B cell (primary cell): ENCODE data around the gene MAP3K15. TPM values are rescaled to one million over a fixed set of nuclear protein-coding genes. Genes with fewer than 3 reads are reported as not detected.

Source experiments
- ATAC-seq: fragments of 200-7000 bp; cut with Tn5 transposase; one replicate; pipeline ENCODE4 v1.10.0; 2021; ENCODE audit warnings: low read depth, mild to moderate bottlenecking, moderate number of reproducible peaks, moderate library complexity
- CTCF ChIA-PET: fragments of 350-600 bp; sonication (Branson Sonifier 250); formaldehyde crosslinking; loops from one replicate; lab custom pipeline; 2021; ENCODE audit warnings: antibody characterized with exemption, inconsistent platforms; lab: Charles Lee
- POLR2A ChIA-PET: fragments of 350-600 bp; sonication (Branson Sonifier 250); formaldehyde crosslinking; loops from one replicate; lab custom pipeline; 2021; ENCODE audit warnings: antibody characterized with exemption; lab: Charles Lee
- DNase-seq: peaks from one replicate; pipeline ENCODE4 v3.0.0; 2013
- H2AFZ ChIP-seq: 2 replicates; pipeline ENCODE4 v1.6.1; 2012; ENCODE audit warnings: mild to moderate bottlenecking, low read depth, low read length; ENCODE audit not compliant: insufficient read depth, poor library complexity, severe bottlenecking
- H3K27ac ChIP-seq, 2 donors: 1 replicate in 1 of 2; 2 replicates in 1 of 2; pipeline ENCODE4 v1.5.1; 2012 to 2013; ENCODE audit warnings: low read length in 2 of 2, mild to moderate bottlenecking in 2 of 2, moderate library complexity in 1 of 2
- H3K27me3 ChIP-seq, 4 experiments: fragments of 200-600 bp in 1 of 4; sonication (generic) in 1 of 4; replicated peaks in 1 of 4; 1 replicate in 2 of 4; 2 replicates in 2 of 4; pipeline versions ENCODE4 v1.6.1 to v1.7.0; 2013 to 2016; ENCODE audit warnings: low read length in 3 of 4, mild to moderate bottlenecking in 2 of 4, mixed read lengths in 1 of 4, moderate library complexity in 1 of 4; ENCODE audit not compliant: insufficient read depth in 4 of 4, control insufficient read depth in 3 of 4; ENCODE audit errors: control extremely low read depth in 1 of 4
- H3K36me3 ChIP-seq, 2 experiments: replicated peaks in 1 of 2; 1 replicate in 1 of 2; 2 replicates in 1 of 2; pipeline versions ENCODE4 v1.6.1 to v1.7.1; 2013; ENCODE audit warnings: low read length in 1 of 2; ENCODE audit not compliant: insufficient read depth in 2 of 2, control insufficient read depth in 1 of 2; ENCODE audit errors: control extremely low read depth in 1 of 2, extremely low read depth in 1 of 2
- H3K4me1 ChIP-seq, 2 donors: fragments of 200-600 bp in 1 of 2; sonication (generic) in 1 of 2; 1 replicate in 1 of 2; 2 replicates in 1 of 2; pipeline versions ENCODE4 v1.5.1 to v1.6.1; 2013 to 2017; ENCODE audit warnings: low read length in 2 of 2; ENCODE audit not compliant: control insufficient read depth in 2 of 2, insufficient read depth in 2 of 2
- H3K4me2 ChIP-seq: replicated peaks from 2 replicates; pipeline ENCODE3; 2012; ENCODE audit warnings: mild to moderate bottlenecking, low read depth, low read length; ENCODE audit not compliant: poor library complexity, severe bottlenecking
- H3K4me3 ChIP-seq, 5 experiments: fragments of 200-600 bp in 1 of 5; sonication (generic) in 1 of 5; 1 replicate in 3 of 5; 2 replicates in 2 of 5; pipeline versions ENCODE4 v1.5.1 to v1.7.0; 2011 to 2016; ENCODE audit warnings: low read length in 4 of 5, mild to moderate bottlenecking in 4 of 5, low read depth in 2 of 5, control low read depth in 1 of 5, moderate library complexity in 1 of 5; ENCODE audit not compliant: insufficient read depth in 1 of 5; ENCODE audit errors: control extremely low read depth in 1 of 5, extremely low read depth in 1 of 5
- H3K79me2 ChIP-seq: fragments of 200-600 bp; sonication (generic); one replicate; pipeline ENCODE4 v1.6.0; 2016; ENCODE audit warnings: low read length; ENCODE audit not compliant: control insufficient read depth, insufficient read depth
- H3K9ac ChIP-seq: fragments of 200-600 bp; sonication (generic); 2 replicates; pipeline ENCODE4 v1.6.1; 2017; ENCODE audit warnings: mild to moderate bottlenecking, low read length, moderate library complexity
- H3K9me3 ChIP-seq, 3 donors: one replicate each; pipeline versions ENCODE4 v1.6.1 to v1.7.1; 2013; ENCODE audit warnings: low read length in 2 of 3; ENCODE audit not compliant: control insufficient read depth in 2 of 3, insufficient read depth in 1 of 3; ENCODE audit errors: control extremely low read depth in 1 of 3
- H4K20me1 ChIP-seq: 2 replicates; pipeline ENCODE4 v1.6.0; 2012; ENCODE audit warnings: mild to moderate bottlenecking, low read length; ENCODE audit not compliant: insufficient read depth, control insufficient read depth, poor library complexity, severe bottlenecking
- H3K27ac Mint-ChIP-seq: one replicate; pipeline ENCODE4 v1.8.0; 2021; ENCODE audit warnings: mixed read lengths
- H3K27me3 Mint-ChIP-seq: one replicate; pipeline ENCODE4 v1.8.0; 2021; ENCODE audit warnings: mixed read lengths
- H3K4me1 Mint-ChIP-seq: one replicate; pipeline ENCODE4 v1.8.0; 2021; ENCODE audit warnings: mixed read lengths
- H3K4me3 Mint-ChIP-seq: one replicate; pipeline ENCODE4 v1.8.0; 2021; ENCODE audit warnings: mixed read lengths
- H3K9me3 Mint-ChIP-seq: one replicate; pipeline ENCODE4 v1.8.0; 2022; ENCODE audit warnings: mixed read lengths; ENCODE audit not compliant: insufficient read depth
- EZH2 ChIP-seq: IDR thresholded peaks from 2 replicates; pipeline ENCODE4 v1.6.1; 2012; ENCODE audit warnings: borderline replicate concordance, low read depth, mild to moderate bottlenecking, moderate library complexity, low read length; ENCODE audit not compliant: insufficient read depth, poor library complexity, severe bottlenecking
- WGBS: methylation state at CpG from one replicate; pipeline ENCODE4 v1.1.5; 2013; ENCODE audit warnings: missing lambda C conversion rate; ENCODE audit not compliant: insufficient coverage; 5-methylcytosine and 5-hydroxymethylcytosine counted together
- intact Hi-C: fragments of 100-400 bp; cut with micrococcal nuclease; formaldehyde crosslinking; loops from one replicate; pipeline ENCODE4 v1.10.0; 2022
- polyA plus RNA-seq: library from polyadenylated mRNA; depleted of rRNA; stranded (reverse); fragments of >200 nt; gene quantifications from 2 replicates; pipeline ENCODE4 v1.2.3, GENCODE V29; 2012
- total RNA-seq, 2 donors: library from RNA; stranded (reverse); fragments of 120-200 nt in 1 of 2; gene quantifications; 1 replicate in 1 of 2; 2 replicates in 1 of 2; pipeline versions ENCODE4 v1.2.3 to v1.2.4, GENCODE V29; 2013 to 2022
- TF ChIP-seq, protein P1 (sequence below): fragments of 200-600 bp; IDR thresholded peaks from one replicate; pipeline ENCODE4 v1.8.0; 2022; ENCODE audit warnings: antibody characterized with exemption, mild to moderate bottlenecking

Gene MAP3K15
- total and polyA plus RNA-seq, 2 donors (not counting 1 experiment from before 2014, with no cell fraction given): not detected

DNA sequence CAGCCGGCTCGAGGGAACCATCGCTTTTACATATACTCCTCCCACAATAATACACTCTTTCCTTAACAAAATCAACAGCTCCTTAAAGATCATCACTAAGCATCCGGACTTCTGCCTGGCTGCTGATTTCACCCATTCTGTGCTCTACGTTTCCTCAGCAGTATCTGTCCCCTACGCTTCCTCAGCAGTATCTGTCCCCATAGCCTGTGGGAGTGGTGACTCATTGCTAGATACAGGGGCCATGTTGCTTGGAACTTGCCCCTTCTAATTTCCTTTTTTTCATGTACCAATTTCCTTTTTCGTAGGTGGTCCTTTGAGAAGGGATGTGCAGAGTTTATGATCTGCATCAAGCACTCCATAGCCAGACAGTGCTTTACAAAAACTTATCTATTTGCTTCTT is 18.6 kb downstream of the MAP3K15 start:
- H2AFZ ChIP-seq: no peak overlapping the region
- no peaks in the 10 kb centered on the region for H3K4me1 ChIP-seq
- ATAC-seq (no peak), DNase-seq (no peak)
- peaks cover 10% of the 10 kb centered on the region for H3K27me3 Mint-ChIP-seq
- H3K9me3 ChIP-seq: no peaks in the 10 kb centered on the region
- CTCF ChIA-PET: interaction anchor here (0.8 kb wide), 1 partner anchor 129 kb away, joined by 3 read pairs; no protein-coding TSS in a partner anchor
- H3K27me3 ChIP-seq: no peaks in the 10 kb centered on the region
- intact Hi-C loops: no loop called here
- H3K79me2 ChIP-seq: no peaks in the 10 kb centered on the region
- no peak overlapping the region for H3K27ac ChIP-seq
- 100% methylated on average over 1 of the region's 7 CpGs for WGBS
- POLR2A ChIA-PET: no interaction called here
- H4K20me1 ChIP-seq: no peaks in the 10 kb centered on the region
- no peak overlapping the region for H3K9ac ChIP-seq
- no peaks in the 10 kb centered on the region for H3K9me3 Mint-ChIP-seq
- no peak overlapping the region for H3K4me2 ChIP-seq
- TF ChIP-seq, protein P1, sequence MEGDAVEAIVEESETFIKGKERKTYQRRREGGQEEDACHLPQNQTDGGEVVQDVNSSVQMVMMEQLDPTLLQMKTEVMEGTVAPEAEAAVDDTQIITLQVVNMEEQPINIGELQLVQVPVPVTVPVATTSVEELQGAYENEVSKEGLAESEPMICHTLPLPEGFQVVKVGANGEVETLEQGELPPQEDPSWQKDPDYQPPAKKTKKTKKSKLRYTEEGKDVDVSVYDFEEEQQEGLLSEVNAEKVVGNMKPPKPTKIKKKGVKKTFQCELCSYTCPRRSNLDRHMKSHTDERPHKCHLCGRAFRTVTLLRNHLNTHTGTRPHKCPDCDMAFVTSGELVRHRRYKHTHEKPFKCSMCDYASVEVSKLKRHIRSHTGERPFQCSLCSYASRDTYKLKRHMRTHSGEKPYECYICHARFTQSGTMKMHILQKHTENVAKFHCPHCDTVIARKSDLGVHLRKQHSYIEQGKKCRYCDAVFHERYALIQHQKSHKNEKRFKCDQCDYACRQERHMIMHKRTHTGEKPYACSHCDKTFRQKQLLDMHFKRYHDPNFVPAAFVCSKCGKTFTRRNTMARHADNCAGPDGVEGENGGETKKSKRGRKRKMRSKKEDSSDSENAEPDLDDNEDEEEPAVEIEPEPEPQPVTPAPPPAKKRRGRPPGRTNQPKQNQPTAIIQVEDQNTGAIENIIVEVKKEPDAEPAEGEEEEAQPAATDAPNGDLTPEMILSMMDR: no peak
- no peak for TF ChIP-seq EZH2
- no peak overlapping the region for H3K27ac Mint-ChIP-seq
- H3K4me3 ChIP-seq: no peak overlapping the region
- H3K4me1 Mint-ChIP-seq: no peaks in the 10 kb centered on the region
- H3K4me3 Mint-ChIP-seq: no peak overlapping the region
- no peaks in the 10 kb centered on the region for H3K36me3 ChIP-seq

GRCh38 chrX:19487520-19488200 is 27.6 kb downstream of the MAP3K15 start:
- H3K4me2 ChIP-seq: no peak overlapping the region
- no peaks in the 10 kb centered on the region for H3K36me3 ChIP-seq
- H3K4me1 Mint-ChIP-seq: no peaks in the 10 kb centered on the region
- no CpG with 5 or more reads among the region's 3 CpGs for whole genome bisulfite sequencing
- CTCF ChIA-PET: no interaction called here
- no peaks in the 10 kb centered on the region for H3K27me3 ChIP-seq
- TF ChIP-seq, protein P1: no peak
- TF ChIP-seq EZH2: no peak
- no peaks in the 10 kb centered on the region for H3K9me3 Mint-ChIP-seq
- ATAC-seq (no peak), DNase-seq (no peak)
- POLR2A ChIA-PET: no interaction called here
- H4K20me1 ChIP-seq: no peaks in the 10 kb centered on the region
- H3K4me1 ChIP-seq: no peaks in the 10 kb centered on the region
- H3K4me3 Mint-ChIP-seq: no peak overlapping the region
- H3K27ac Mint-ChIP-seq: no peak overlapping the region
- no peaks in the 10 kb centered on the region for H3K27me3 Mint-ChIP-seq
- no peaks in the 10 kb centered on the region for H3K9me3 ChIP-seq
- H3K79me2 ChIP-seq: no peaks in the 10 kb centered on the region
- no peak overlapping the region for H3K4me3 ChIP-seq
- no peak overlapping the region for H3K9ac ChIP-seq
- H3K27ac ChIP-seq: no peak overlapping the region
- intact Hi-C loops: no loop called here
- H2AFZ ChIP-seq: no peak overlapping the region
